ENCODE data around the gene CTRB2.

Gene CTRB2

DNA sequence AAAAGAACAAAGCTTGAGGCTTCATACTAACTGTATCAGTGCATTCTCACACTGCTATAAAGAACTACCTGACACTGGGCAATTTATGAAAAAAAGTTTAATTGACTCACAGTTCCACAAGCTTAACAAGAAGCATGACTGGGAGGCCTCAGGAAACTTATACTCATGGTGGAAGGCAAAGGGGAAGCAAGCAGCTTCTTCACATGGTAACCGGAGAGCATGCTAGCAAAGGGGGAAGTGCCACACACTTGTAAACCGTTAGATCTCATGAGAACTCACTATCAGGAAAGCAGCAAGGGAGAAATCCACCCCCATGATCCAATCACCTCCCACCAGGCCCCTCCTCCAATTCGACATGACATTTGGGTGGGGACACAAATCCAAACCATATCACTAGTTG lies 25.3 kb downstream of the CTRB2 start:
- TF ChIP-seq, protein P1, sequence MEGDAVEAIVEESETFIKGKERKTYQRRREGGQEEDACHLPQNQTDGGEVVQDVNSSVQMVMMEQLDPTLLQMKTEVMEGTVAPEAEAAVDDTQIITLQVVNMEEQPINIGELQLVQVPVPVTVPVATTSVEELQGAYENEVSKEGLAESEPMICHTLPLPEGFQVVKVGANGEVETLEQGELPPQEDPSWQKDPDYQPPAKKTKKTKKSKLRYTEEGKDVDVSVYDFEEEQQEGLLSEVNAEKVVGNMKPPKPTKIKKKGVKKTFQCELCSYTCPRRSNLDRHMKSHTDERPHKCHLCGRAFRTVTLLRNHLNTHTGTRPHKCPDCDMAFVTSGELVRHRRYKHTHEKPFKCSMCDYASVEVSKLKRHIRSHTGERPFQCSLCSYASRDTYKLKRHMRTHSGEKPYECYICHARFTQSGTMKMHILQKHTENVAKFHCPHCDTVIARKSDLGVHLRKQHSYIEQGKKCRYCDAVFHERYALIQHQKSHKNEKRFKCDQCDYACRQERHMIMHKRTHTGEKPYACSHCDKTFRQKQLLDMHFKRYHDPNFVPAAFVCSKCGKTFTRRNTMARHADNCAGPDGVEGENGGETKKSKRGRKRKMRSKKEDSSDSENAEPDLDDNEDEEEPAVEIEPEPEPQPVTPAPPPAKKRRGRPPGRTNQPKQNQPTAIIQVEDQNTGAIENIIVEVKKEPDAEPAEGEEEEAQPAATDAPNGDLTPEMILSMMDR (IDR thresholded peaks at IDR 0.05; ENCODE audit: insufficient read depth, missing control alignments): no peak
- no peak for FAIRE-seq
- no peak for DNase-seq (ENCODE audit: insufficient read length, low spot score)

DNA sequence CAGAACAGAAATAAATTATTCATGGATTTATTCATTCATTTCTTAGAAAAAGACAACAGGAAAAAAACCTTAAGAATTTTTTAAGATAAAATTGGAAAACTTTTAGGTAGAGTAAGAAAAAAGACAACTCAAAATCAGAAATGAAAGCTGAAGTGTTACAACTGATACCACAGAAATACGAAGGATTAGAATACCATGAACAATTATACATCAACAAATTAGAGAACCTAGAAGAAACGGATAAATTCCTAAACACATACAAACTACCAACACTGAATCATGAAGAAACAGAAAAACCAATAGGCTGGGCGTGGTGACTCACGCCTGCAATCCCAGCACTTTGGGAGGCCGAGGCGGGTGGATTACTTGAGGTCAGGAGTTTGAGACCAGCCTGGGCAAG lies 27.8 kb downstream of the CTRB2 start:
- FAIRE-seq: no peak
- TF ChIP-seq, protein P1 (IDR thresholded peaks at IDR 0.05; ENCODE audit: insufficient read depth, missing control alignments): no peak
- no peak for DNase-seq (ENCODE audit: insufficient read length, low spot score)

DNA sequence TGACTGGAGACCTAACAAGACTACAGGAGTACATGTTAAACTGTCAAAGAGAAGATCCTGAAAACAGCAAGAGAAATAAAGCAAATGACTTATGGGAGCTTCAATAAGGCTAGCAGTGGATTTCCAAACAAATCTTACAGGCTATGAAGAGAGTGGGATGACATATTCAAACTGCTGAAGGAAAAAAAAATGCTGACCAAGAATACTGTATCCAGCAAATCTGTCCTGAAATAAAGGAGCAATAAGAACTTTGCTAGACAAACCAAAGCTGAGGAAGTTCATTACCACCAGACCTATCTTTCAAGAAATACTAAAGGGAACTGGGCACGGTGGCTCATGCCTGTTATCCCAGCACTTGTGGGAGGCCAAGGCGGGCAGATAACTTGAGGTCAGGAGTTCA lies 30.0 kb downstream of the CTRB2 start:
- FAIRE-seq (no peak), DNase-seq (ENCODE audit: insufficient read length, low spot score) (no peak)
- TF ChIP-seq, protein P1 (IDR thresholded peaks at IDR 0.05; ENCODE audit: insufficient read depth, missing control alignments): no peak

DNA sequence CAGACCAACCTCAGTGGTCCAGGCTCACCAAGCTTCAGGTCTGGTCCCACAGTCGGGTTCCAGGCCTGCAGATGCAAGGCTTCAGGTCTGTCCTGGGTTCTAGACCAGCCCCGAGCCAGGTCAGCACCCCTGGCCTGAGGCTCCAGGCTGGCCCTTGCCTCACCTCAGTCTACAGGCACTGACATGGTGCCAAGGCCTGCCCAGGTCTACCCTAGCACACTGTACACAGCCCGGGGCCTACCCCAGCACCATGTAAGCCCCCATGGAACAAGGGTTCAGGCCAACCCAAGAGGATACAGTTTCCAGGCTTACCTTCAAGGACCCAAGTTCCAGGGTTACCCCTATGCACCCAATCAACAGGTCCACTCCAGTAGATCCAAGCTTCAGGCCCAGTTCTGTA lies 31.9 kb downstream of the CTRB2 start:
- FAIRE-seq: no peak
- TF ChIP-seq, protein P1 (IDR thresholded peaks at IDR 0.05; ENCODE audit: insufficient read depth, missing control alignments): no peak
- no peak for DNase-seq (ENCODE audit: insufficient read length, low spot score)

DNA sequence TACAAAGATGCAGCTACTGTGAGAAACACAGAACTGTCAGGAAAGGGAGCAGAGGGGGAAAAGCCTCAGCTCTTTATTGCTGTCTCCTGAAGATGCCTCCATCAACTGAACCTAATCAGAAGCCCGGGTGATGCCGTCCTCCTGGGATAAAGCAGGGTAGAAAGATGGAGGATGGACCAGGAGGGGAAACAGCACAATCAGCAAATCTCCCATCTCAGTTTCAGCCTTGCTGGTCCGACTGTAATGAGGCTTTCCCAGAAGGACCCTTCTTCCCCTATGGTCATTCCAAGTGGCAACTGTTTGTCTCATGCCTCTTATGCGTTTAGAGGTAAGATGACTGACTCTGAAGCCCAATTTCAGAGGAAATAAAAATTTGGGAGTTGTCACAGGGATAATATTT lies 34.4 kb downstream of the CTRB2 start:
- no peak for FAIRE-seq
- no peak for DNase-seq (ENCODE audit: insufficient read length, low spot score)
- TF ChIP-seq, protein P1 (IDR thresholded peaks at IDR 0.05; ENCODE audit: insufficient read depth, missing control alignments): no peak

DNA sequence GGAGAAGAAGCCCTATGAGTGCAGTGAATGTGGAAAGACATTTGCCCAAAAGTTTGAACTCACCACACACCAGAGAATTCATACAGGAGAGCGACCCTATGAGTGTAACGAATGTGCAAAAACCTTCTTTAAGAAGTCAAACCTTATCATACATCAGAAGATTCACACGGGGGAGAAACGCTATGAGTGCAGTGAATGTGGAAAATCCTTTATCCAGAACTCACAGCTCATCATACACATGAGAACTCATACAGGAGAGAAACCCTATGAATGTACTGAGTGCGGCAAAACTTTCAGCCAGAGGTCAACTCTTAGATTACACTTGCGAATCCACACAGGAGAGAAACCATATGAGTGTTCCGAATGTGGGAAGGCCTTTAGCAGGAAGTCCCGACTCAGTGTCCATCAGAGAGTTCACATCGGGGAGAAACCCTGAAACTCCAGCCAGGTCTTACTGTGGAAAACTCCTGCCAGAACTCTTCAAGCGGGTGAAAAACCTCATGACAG lies 37.0 kb downstream of the CTRB2 start:
- FAIRE-seq (no peak), DNase-seq (ENCODE audit: insufficient read length, low spot score) (no peak)
- TF ChIP-seq, protein P1 (IDR thresholded peaks at IDR 0.05; ENCODE audit: insufficient read depth, missing control alignments): no peak

DNA sequence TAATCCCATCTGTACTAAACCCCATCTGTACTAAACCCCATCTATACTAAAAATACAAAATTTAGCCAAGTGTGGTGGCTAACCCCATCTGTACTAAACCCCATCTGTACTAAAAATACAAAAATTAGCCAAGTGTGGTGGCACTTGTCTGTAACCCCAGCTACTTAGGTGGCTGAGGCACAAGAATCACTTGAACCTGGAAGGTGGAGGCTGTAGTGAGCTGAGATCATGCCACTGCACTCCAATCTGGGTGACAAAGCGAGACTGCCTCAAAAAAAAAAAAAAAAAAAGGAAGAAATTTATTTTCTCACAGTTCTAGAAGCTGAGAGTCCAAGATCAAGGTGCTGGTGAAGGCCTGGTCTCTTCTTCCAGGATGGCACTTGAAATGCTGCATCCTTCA lies 46.6 kb downstream of the CTRB2 start:
- DNase-seq (ENCODE audit: insufficient read length, low spot score) (no peak), FAIRE-seq (no peak)
- TF ChIP-seq, protein P1 (IDR thresholded peaks at IDR 0.05; ENCODE audit: insufficient read depth, missing control alignments): no peak

All from D721Med (cell line).